Measurements from ENCODE around the gene TNFAIP2. TPM values are rescaled to one million over a fixed set of nuclear protein-coding genes. Genes with fewer than 3 reads are reported as not detected.

Gene TNFAIP2
- total RNA-seq, 1 experiment from 2014 or later, result 43.0 TPM

DNA sequence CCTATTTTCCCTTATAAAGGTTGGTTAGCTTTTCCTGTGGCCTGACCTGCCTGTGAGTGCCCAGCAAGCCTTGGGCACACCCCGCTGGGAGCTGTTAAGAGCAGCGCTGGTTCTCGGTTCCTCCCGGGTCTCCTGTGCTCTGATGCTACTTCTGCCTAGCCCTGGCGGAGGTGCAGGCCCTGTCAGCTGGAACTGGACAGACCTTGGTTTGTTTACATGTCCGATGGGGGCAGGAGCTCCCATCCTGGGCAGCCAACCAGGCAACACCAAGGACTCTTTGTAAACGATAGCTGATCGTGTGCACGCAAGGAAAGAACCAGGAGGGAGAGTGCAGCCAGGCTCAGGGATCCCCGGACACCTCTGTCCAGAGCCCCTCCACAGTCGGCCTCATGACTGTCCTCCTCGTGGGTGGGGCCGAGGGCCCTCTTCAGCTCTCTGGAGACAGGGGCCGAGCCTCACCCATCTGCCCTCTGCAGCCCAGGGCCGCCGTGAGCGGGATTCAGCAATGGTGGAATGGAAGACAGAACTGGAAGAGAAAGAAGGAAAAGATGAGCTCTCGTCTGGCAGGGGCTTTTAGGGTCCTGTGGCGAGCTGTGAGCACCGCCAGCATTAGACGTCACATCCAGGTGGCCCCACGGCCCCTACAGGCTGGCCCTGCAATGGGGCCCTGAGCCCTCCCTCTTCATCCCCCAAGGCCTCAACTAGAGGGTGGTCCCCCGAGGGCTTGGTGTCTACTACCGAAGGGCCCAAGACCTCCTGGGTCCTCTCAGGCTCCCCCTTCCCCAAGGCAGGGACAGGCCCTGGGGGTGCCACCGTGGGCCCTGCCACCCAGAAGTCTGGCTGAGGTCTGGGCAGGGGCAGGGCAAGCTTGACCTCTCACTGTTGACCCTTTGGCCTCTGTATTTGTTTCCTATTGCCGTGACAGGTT, 12.3 kb downstream of the TNFAIP2 start:
- H3K27ac ChIP-seq, result no peak overlapping the region
- no peak overlapping the region for H3K4me3 ChIP-seq
- peaks cover 40% of the 10 kb centered on the region for H3K36me3 ChIP-seq
- H3K4me1 ChIP-seq (replicated peaks), result peaks cover 41% of the 10 kb centered on the region
- no peaks in the 10 kb centered on the region for H3K9me3 ChIP-seq (replicated peaks)
- DNase-seq (ENCODE audit: low read depth in 1 of 2, low spot score in 2 of 2), result no peak
- H3K27me3 ChIP-seq (replicated peaks), result no peaks in the 10 kb centered on the region

DNA sequence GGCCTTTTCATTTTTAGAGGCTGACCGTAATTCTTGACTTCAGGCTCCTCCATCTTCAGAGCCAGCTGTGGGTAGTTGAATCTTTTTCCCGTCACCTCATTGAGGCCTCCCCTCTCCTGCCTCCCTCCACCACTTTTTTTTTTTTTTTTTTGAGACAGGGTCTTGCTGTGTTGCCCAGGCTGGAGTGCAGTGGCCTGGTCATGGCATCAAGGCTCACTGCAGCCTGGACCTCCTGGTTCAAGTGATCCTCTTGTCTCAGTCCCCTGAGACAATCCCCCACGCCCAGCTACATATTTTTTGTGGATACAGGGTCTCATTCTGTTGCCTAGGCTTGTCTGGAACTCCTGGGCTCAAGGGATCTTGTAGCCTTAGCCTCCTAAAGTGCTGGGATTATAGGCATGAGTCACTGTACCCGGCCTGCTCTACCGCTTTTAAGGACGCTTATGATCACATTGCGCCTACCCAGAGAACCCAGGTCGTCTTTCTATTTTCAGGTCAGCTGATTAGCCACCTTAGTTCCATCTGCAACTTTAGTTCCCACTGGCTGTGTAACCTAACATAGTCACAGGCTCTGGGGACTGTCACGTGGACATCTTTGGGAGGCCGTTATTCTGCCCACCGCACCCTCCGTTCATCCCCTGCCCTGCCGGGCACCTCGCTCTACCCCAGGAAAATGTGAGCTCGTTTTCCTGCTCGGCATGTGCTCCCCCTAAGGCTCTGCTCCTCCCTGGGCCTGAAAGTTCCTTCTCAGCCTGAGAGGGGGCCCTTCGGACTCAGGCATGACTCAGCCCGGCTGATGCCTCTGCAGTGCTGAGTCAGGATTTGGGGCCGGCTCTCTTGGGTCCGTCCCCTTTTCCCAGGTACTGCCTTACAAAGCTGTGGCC, 13.4 kb downstream of the TNFAIP2 start:
- Histone ChIP-seq H3K36me3 (peaks cover 30% of the 10 kb centered on the region), H3K27me3 (replicated peaks) (no peaks in the 10 kb centered on the region), H3K4me3 (no peak overlapping the region), H3K4me1 (replicated peaks) (peaks cover 35% of the 10 kb centered on the region), H3K27ac (peak overlapping the region; percentile 41), H3K9me3 (replicated peaks) (no peaks in the 10 kb centered on the region)
- peak; percentile 40 to 62 for DNase-seq (ENCODE audit: low read depth in 1 of 2, low spot score in 2 of 2)

DNA sequence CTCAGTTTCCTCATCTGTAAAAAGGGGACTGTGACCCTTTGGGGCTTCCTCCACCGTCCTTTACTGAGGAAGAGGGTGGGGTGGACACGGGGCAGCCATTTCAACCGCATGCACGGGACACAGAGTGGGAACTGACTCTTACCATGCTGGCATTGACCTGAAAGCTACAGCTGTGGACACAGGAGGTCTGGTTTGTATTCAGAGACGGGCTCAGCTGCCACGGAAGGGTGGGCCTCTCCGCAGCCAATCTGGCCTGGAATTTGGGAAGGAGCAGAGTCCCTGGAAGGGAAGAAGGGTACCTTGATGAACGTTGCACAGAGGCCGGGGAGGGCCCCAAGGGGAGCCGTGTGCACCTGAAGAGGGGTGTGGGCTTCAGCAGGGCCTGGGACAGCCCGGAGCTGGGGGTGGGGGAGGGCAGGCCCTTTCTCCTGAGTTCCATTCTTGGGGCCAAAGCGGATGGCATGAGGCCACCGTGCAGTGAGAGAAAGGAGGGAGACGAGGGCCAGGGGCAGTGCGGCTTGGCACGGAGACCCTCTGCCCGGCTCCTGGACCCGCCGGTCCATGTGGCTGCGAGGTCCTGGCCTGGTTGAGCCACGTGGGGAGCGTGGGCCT, 14.5 kb downstream of the TNFAIP2 start:
- H3K4me1 ChIP-seq (replicated peaks), result peaks cover 27% of the 10 kb centered on the region
- peaks cover 26% of the 10 kb centered on the region for H3K36me3 ChIP-seq
- no peaks in the 10 kb centered on the region for H3K9me3 ChIP-seq (replicated peaks)
- H3K27me3 ChIP-seq (replicated peaks), result no peaks in the 10 kb centered on the region
- DNase-seq (ENCODE audit: low read depth in 1 of 2, low spot score in 2 of 2), result no peak
- H3K4me3 ChIP-seq, result no peak overlapping the region
- H3K27ac ChIP-seq, result no peak overlapping the region

DNA sequence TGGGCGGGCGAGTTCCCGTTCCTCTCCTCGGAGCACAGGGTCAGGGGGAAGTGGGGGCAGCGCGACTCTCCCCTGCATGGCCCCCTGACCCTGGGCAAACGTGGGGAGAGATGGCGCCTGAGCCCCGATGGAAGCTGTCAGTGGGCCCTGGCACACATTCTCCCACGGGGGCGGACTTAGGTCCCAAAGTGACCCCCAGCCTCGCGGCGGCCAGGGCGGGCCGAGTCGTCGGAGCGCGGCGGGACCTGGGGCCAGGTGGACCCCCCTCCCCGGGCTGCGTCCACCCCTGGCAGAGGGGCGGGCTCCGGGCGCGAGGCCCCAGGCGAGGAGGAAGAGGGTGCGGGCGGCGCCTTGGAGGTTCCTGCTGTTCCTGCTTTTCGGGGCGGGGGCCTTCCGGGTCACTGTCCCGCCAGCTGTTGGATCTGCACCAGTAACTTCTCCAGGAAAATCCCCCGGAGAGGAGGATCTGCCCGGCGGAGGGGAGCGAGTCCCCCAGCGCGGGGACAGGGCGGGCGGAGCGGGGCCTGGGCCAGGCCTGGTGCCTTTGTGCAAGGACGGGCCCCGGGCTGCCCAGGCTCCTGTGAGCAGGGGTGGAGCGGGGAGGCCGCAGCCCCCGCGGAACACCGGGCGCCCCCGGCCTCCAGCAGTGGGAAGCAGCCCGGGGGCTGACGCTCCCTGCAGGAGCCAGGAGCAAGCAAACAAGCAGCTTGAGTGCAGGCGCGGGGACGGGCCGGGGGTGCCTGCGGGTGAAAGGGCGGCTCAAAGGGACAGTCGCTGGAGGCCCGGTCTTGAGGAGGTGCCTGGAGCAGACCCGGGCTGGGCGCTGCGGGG, 15.3 kb downstream of the TNFAIP2 start:
- Histone ChIP-seq H3K27ac (no peak overlapping the region), H3K4me1 (replicated peaks) (peaks cover 28% of the 10 kb centered on the region), H3K9me3 (replicated peaks) (no peaks in the 10 kb centered on the region), H3K36me3 (peaks cover 19% of the 10 kb centered on the region), H3K27me3 (replicated peaks) (no peaks in the 10 kb centered on the region), H3K4me3 (no peak overlapping the region)
- peak in 1 of 2 experiments; percentile 39 for DNase-seq (ENCODE audit: low read depth in 1 of 2, low spot score in 2 of 2)

GRCh38 chr14:103139132-103140025, 16.1 kb downstream of the TNFAIP2 start:
- peaks cover 13% of the 10 kb centered on the region for H3K36me3 ChIP-seq
- H3K27ac ChIP-seq, result no peak overlapping the region
- no peak for DNase-seq (ENCODE audit: low read depth in 1 of 2, low spot score in 2 of 2)
- H3K4me1 ChIP-seq (replicated peaks), result peaks cover 36% of the 10 kb centered on the region
- H3K4me3 ChIP-seq, result no peak overlapping the region
- no peaks in the 10 kb centered on the region for H3K27me3 ChIP-seq (replicated peaks)
- H3K9me3 ChIP-seq (replicated peaks), result no peaks in the 10 kb centered on the region

DNA sequence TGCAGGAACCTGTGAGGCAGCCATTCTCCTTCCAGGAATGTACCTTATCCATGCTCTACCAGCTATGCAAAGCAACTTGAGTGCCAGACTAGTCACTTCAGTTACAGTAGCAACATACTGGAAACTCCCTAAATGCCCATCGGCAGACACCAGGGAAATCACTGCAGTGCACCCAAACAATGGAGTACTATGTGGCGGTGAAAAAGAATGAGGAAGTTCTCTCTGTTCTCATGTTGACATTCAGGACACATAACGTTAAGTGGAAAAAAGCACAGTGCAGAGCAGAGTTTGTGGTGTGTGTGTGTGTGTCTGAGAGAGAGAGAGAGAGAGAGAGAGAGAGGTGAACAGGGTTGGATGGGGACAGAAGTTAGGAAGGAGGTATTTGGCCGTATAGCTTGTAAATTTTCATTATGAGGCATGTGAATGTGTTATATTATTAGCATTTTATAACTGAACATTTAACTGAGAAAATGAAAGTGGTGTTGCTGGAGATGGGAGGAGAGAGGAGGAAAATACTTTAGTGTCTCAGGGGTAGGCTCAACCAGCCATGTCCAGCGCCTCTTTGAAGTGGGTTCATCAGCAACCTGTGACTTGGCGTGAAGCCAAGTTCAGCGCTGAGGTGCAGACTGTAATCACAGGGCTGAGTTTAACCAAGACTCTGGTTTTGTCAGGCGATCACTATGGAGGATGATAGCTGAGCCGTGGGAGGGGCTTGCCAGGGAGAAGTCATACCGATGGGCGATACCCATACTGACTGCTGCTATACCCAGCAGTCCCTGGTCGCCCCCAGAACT, 17.3 kb downstream of the TNFAIP2 start:
- no peaks in the 10 kb centered on the region for H3K27me3 ChIP-seq (replicated peaks)
- H3K4me3 ChIP-seq, result no peak overlapping the region
- no peak overlapping the region for H3K27ac ChIP-seq
- no peaks in the 10 kb centered on the region for H3K9me3 ChIP-seq (replicated peaks)
- DNase-seq (ENCODE audit: low read depth in 1 of 2, low spot score in 2 of 2), result no peak
- H3K36me3 ChIP-seq, result peaks cover 7% of the 10 kb centered on the region
- peaks cover 40% of the 10 kb centered on the region for H3K4me1 ChIP-seq (replicated peaks)

DNA sequence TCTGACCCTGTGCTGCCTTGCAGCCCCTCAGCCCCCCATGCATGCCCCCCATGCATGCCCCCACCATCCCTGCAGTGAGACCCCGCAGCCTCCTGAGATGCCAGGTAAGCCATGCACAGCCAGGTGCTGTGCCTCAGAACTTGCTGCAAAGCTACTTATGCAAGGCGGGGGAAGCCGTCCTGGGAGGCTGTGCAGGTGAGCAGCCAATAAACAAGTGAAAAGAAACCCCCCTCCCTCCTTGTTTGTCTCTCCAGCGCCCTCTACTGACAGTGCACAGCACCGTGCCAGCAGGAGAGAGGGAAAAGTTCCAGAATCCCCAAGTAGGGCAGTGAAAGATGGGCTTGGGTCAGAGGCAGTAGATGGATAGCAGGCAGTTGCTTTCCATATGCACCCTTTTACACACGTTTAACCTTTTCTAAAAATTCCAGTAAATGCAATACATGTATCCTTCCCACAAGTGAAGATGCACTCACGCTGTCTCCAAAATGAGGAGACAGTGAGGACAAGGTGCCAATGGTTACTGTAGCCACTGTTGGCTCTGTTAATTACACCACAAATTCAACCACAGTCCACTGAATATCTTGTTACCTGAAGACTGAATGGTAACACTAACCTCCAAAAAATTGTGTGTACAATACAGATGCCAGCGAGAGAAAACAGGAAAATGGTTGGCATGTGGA, 18.0 kb downstream of the TNFAIP2 start:
- Histone ChIP-seq H3K4me3 (no peak overlapping the region), H3K36me3 (no peaks in the 10 kb centered on the region; the same call in 1 of the 2 replicates), H3K27ac (no peak overlapping the region), H3K9me3 (replicated peaks) (no peaks in the 10 kb centered on the region), H3K27me3 (replicated peaks) (no peaks in the 10 kb centered on the region), H3K4me1 (replicated peaks) (peaks cover 39% of the 10 kb centered on the region)
- no peak for DNase-seq (ENCODE audit: low read depth in 1 of 2, low spot score in 2 of 2)

- DNase-seq (ENCODE audit: low read depth in 1 of 2, low spot score in 2 of 2), result no peak
- Histone ChIP-seq H3K4me1 (replicated peaks) (peaks cover 31% of the 10 kb centered on the region), H3K9me3 (replicated peaks) (no peaks in the 10 kb centered on the region), H3K27me3 (replicated peaks) (no peaks in the 10 kb centered on the region), H3K27ac (no peak overlapping the region), H3K4me3 (no peak overlapping the region), H3K36me3 (no peaks in the 10 kb centered on the region)
These were observed 18.8 kb downstream of the TNFAIP2 start for GRCh38 chr14:103142026-103142425.

GRCh38 chr14:103142721-103143302, 19.6 kb downstream of the TNFAIP2 start:
- peak overlapping the region; percentile 88 for H3K27ac ChIP-seq
- no peak overlapping the region for H3K4me3 ChIP-seq
- no peaks in the 10 kb centered on the region for H3K27me3 ChIP-seq (replicated peaks)
- DNase-seq (ENCODE audit: low read depth in 1 of 2, low spot score in 2 of 2), result no peak
- H3K4me1 ChIP-seq (replicated peaks), result peaks cover 27% of the 10 kb centered on the region
- H3K36me3 ChIP-seq, result no peaks in the 10 kb centered on the region
- no peaks in the 10 kb centered on the region for H3K9me3 ChIP-seq (replicated peaks)

DNA sequence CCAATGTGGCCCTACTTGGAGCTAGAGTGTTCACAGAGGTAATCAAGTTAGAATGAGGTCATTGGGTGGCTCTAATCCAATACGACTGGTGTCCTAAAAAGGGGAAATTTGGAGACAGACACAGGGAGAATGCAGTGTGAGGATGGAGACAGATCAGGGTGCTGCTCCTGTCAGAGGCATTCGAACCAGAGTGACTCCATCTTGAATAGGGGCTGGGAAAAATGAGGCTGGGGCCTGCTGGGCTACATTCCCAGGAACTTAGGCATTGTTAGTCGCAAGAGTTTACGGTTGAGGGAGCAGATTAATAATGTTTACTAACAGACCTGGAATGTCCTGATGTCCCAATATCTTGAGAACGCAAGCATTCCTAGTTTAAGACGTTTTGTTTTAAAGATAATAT, 20.2 kb downstream of the TNFAIP2 start:
- DNase-seq (ENCODE audit: low read depth in 1 of 2, low spot score in 2 of 2), result peak in 1 of 2 experiments; percentile 64
- H3K4me1 ChIP-seq (replicated peaks), result peaks cover 27% of the 10 kb centered on the region
- no peak overlapping the region for H3K4me3 ChIP-seq
- peak overlapping the region; percentile 88 for H3K27ac ChIP-seq
- no peaks in the 10 kb centered on the region for H3K27me3 ChIP-seq (replicated peaks)
- no peaks in the 10 kb centered on the region for H3K36me3 ChIP-seq
- no peaks in the 10 kb centered on the region for H3K9me3 ChIP-seq (replicated peaks)

GRCh38 chr14:103144085-103144484, 20.8 kb downstream of the TNFAIP2 start:
- no peak overlapping the region for H3K4me3 ChIP-seq
- peak; percentile 88 to 89 for DNase-seq (ENCODE audit: low read depth in 1 of 2, low spot score in 2 of 2)
- H3K4me1 ChIP-seq (replicated peaks), result peaks cover 27% of the 10 kb centered on the region
- no peaks in the 10 kb centered on the region for H3K36me3 ChIP-seq
- H3K9me3 ChIP-seq (replicated peaks), result no peaks in the 10 kb centered on the region
- no peaks in the 10 kb centered on the region for H3K27me3 ChIP-seq (replicated peaks)
- peak overlapping the region; percentile 88 for H3K27ac ChIP-seq
